ENCODE data around the gene C21orf91.

C21orf91 gene

GRCh38 chr21:17797967-17798366, 21.2 kb downstream of the C21orf91 start:
- no peak for DNase-seq (ENCODE audit: low read depth in 2 of 2)

GRCh38 chr21:17796503-17796902, 22.7 kb downstream of the C21orf91 start:
- no peak for DNase-seq (ENCODE audit: low read depth in 2 of 2)

GRCh38 chr21:17796037-17796403, 23.1 kb downstream of the C21orf91 start:
- no peak for DNase-seq (ENCODE audit: low read depth in 2 of 2)

DNA sequence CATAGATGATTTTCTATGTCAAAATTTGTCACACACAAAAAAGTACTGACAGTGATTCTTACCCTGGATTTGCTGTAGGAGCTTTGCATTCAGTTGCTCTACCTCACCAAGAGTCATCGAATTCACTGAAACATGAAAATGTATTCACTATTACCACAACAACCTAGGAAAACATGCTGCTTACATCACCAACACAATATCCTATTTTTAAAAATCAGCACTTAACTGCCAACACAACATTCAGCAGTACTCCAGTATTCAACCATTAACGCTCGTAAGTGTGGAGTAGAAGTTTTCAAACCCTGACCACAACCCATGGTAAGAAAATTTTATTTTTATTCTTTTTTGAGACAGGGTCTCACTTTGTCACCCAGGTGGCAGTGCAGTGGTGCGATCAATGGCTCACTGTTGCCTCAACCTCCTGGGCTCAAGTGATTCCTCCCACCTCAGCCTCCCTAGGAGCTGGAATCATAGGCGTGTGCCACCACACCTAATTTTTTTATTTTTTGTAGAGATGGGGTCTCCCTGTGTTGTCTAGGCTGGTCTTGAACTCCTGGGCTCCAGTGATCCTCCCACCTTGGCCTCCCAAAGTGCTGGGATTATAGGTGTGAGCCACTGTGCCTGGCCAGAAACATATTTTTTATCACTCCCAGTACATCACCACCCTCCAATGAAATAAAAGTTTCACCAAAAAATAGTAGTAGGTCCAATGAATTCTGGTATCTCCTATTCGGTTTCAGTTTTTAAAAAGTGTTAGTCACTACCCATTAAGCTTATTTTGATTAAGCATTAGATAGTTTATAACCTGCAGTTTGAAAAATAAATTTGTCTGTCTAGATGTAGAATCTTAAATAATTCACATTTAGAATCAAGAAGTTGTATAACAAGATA, 23.8 kb downstream of the C21orf91 start:
- DNase-seq (ENCODE audit: low read depth in 2 of 2), result no peak

DNA sequence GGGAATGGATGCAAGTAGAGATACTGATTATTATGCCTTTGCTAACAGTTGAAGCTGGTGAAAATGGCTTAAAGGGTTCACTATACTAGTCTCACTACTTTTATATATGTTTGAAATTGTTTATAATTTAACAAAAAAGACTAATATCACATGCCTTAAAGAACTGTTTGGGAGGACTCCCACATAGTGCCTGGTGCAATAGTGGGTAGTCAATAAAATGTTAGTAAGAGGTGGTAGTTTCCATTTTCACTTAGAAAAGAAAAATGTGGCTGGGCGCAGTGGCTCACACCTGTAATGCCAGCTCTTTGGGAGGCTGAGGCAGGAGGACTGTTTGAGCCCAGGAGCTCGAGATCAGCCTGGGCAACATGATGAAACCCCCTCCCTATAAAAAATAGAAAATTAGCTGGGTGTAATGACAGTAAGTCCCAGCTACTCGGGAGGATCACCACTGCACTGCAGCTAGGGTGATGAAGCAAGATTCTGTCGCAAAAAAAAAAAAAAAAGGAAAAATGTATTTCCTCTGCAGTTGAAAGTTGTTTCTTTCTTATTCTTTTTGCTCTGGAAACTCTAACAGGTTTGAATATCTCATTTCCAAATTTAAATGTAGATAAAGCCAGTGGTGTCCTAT, 24.5 kb downstream of the C21orf91 start:
- DNase-seq (ENCODE audit: low read depth in 2 of 2), result no peak

- DNase-seq (ENCODE audit: low read depth in 2 of 2), result no peak
Observed at GRCh38 chr21:17793246-17794123, 25.7 kb downstream of the C21orf91 start.

- DNase-seq (ENCODE audit: low read depth in 2 of 2), result no peak
Observed at GRCh38 chr21:17789656-17790055, 29.5 kb downstream of the C21orf91 start.

DNA sequence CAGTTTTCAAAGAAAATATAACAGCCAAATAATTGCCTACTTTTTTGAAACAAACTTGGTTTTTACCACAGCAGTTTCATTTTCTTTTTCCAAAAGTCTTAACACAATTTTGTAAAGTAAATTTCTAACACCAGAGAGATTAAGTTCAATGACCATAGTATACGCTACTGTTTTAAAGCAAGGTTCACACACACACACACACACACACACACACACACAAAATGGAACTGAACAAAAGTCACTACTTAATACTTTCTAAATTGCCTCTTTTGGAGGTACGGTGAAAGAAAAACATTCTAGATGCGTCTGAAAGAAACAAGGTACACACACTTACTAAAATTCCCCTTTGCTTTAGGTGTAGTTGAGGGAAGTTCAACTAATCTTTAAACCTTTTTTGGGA, 30.1 kb downstream of the C21orf91 start:
- DNase-seq (ENCODE audit: low read depth in 2 of 2), result no peak

- no peak for DNase-seq (ENCODE audit: low read depth in 2 of 2)
Observed at GRCh38 chr21:17786851-17787181, 32.3 kb downstream of the C21orf91 start.

DNA sequence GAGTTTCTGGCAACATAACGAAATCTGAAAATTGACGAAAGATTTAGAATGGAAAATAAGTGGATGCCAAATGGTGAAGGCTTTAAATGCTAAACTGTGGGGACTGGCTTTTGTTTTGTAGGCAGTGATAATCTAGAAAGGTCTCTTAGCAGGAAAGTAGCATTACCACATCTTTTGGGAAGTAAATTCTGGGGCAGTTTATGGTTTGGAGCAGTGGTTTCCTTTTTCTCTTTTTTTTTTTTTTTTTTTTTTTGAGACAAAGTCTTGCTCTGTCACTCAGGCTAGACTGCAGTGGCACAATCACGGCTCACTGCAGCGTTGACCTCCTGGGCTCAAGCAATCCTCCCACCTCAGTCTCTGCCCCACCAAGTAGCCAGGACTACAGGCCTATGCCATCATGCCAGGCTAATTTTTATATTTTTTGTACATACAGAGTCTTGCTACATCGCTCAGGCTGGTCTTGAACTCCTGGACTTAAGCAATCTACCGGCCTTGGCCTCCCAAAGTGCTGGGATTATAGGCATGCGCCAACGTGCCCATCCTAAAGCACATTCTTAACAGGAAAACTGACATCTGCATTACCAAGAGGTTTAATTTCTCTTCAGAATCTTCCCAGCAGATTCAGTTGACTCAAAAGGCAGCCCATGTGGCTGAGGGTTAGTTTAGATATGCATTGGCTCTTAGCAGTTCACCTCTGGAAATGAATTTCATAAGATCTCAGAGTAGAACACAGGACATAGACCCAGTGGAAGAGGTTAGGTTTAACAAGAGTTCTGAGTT, 32.9 kb downstream of the C21orf91 start:
- no peak for DNase-seq (ENCODE audit: low read depth in 2 of 2)

DNA sequence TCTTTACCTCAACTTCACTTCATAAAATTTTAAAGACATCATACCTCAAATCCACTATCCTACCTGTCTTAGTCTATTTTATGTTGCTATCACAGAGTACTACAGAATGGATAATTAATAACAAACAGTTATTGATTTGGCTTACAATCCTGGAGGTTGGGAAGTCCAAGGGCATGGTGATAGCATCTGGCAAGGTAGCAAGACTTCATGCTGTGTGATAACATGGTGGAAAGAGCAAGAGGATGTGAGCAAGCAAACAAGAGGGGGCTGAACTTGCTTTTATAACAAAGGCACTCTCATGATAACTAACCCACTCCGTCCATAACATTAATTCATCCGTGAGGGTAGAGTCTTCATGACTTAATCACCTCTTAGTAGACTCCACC, 33.8 kb downstream of the C21orf91 start:
- no peak for DNase-seq (ENCODE audit: low read depth in 2 of 2)

GRCh38 chr21:17784604-17785402, 34.4 kb downstream of the C21orf91 start:
- no peak for DNase-seq (ENCODE audit: low read depth in 2 of 2)

GRCh38 chr21:17784180-17784598, 35.0 kb downstream of the C21orf91 start:
- DNase-seq (ENCODE audit: low read depth in 2 of 2), result no peak

DNA sequence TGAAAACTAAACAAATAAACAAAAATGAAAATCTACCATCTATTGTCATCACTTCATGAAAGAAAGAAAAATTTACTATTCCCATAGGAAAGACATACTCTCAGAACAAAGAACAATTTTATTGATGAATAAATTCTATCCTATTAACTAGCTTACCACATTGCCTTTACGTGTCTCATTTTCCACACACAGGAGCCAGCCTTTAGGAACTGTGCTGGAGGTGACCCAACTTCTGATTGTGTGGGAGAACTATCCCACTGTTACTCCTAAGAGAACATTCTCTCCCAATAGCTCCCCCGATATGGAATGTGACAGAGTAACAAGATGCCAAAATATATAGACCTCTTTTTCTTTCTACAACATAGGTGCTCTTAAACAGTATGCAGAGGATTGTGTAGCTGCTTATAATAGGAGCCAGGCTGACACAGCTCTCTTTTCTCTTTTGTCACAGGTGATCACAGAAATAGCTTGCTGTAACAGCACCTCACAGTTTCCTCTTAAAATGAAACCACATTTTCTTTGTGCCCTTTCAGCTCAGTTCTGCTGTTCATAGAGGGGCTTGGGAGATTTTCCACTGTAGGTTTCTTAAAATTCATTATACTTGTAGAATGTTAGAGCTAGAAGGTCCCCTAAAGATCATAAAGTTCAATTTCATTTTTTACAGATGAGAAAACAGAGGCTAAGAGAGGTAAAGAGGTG, 35.5 kb downstream of the C21orf91 start:
- DNase-seq (ENCODE audit: low read depth in 2 of 2), result peak in 1 of 2 donors; percentile 26

- DNase-seq (ENCODE audit: low read depth in 2 of 2), result no peak
Observed at GRCh38 chr21:17783003-17783402, 36.2 kb downstream of the C21orf91 start.

DNA sequence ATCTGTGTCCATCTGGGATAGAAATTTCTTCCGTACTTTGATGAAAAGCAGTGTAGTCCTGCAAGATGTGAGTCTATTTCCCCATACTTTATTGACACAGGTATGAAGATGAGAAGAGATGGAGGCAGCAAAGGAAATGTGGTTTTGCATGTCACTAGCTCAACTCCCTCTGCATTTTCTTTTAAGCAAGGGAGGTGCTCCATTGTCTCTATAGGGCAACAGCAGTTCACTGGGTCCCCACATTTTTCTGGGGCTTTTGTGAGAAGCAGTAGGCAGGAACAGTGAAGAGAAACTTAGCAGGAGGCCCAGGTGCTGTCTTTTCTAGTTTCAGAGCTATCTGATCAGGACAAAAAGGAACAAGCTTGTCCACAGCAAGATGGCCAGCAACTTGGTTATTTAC, 37.1 kb downstream of the C21orf91 start:
- DNase-seq (ENCODE audit: low read depth in 2 of 2), result no peak

GRCh38 chr21:17781524-17781923, 37.6 kb downstream of the C21orf91 start:
- DNase-seq (ENCODE audit: low read depth in 2 of 2), result no peak

- DNase-seq (ENCODE audit: low read depth in 2 of 2), result no peak
Observed at GRCh38 chr21:17780539-17780938, 38.6 kb downstream of the C21orf91 start.

DNA sequence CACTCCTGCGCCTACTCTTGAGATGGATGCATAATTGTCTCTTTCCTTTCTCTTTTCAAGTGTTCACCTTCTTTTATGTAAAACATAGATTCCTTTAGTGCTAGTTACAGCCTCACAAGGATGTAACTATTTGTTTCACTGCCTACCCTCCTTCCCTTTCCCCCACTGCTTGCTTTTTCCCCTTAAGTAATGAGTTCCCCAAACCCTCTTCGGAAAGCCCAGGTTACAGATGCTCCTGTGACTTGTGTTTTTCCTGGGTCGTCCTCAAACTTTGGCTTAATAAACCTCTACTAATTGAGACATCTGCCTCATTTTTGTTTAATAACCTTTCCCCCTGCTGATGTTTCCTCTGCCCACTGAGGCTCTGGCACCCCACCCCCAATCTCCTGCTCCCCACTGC, 39.2 kb downstream of the C21orf91 start:
- no peak for DNase-seq (ENCODE audit: low read depth in 2 of 2)

- DNase-seq (ENCODE audit: low read depth in 2 of 2), result no peak
Observed at GRCh38 chr21:17779496-17779895, 39.7 kb downstream of the C21orf91 start.
